GM10248 (cell line): Measurements from ENCODE around the gene ADM.
"Not testable (repeated sequence)": the region's sequence is repeated elsewhere in the genome, so short reads cannot be mapped to it uniquely, and the experiment has no call there.

ENCODE experiments used
- CTCF ChIA-PET: fragments of 300-600 bp; sonication (Branson Sonifier 250); formaldehyde crosslinking; extraction: SDS; loops from one replicate; lab custom pipeline; 2021; ENCODE audit warnings: antibody characterized with exemption; lab: Yijun Ruan, JAX
- POLR2A ChIA-PET: fragments of 350-650 bp; sonication (Branson Sonifier 250); formaldehyde crosslinking; extraction: SDS; loops from one replicate; lab custom pipeline; 2020; ENCODE audit warnings: antibody characterized with exemption; lab: Yijun Ruan, JAX
- DNase-seq: peaks from one replicate; pipeline ENCODE4 v3.0.0; 2012; ENCODE audit errors: extremely low spot score
- TF ChIP-seq, protein P1 (sequence below): IDR thresholded peaks from 2 replicates; pipeline ENCODE4 v1.5.1; 2012; ENCODE audit warnings: mild to moderate bottlenecking, low read depth; ENCODE audit errors: extremely low read depth, missing control alignments, control extremely low read depth

The ADM gene

GRCh38 chr11:10304495-10305261, at the start of gene ADM:
Gene ADM, plus strand, starts transcription at chr11:10305073. Its CDS starts 628 bp downstream, at chr11:10305701.
- ChIA-PET CTCF (interaction anchor here (1.0 to 9.6 kb wide), 17 partner anchors 8 to 704 kb away, joined by 3 to 86 read pairs (median 5); no protein-coding TSS in a partner anchor), POLR2A (interaction anchor here (0.6 to 1.8 kb wide), 4 partner anchors 8 to 1095 kb away, joined by 3 to 7 read pairs (median 4); no protein-coding TSS in a partner anchor)
- TF ChIP-seq, protein P1, sequence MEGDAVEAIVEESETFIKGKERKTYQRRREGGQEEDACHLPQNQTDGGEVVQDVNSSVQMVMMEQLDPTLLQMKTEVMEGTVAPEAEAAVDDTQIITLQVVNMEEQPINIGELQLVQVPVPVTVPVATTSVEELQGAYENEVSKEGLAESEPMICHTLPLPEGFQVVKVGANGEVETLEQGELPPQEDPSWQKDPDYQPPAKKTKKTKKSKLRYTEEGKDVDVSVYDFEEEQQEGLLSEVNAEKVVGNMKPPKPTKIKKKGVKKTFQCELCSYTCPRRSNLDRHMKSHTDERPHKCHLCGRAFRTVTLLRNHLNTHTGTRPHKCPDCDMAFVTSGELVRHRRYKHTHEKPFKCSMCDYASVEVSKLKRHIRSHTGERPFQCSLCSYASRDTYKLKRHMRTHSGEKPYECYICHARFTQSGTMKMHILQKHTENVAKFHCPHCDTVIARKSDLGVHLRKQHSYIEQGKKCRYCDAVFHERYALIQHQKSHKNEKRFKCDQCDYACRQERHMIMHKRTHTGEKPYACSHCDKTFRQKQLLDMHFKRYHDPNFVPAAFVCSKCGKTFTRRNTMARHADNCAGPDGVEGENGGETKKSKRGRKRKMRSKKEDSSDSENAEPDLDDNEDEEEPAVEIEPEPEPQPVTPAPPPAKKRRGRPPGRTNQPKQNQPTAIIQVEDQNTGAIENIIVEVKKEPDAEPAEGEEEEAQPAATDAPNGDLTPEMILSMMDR, result peak; percentile 56
- peak; percentile 71 for DNase-seq

DNA sequence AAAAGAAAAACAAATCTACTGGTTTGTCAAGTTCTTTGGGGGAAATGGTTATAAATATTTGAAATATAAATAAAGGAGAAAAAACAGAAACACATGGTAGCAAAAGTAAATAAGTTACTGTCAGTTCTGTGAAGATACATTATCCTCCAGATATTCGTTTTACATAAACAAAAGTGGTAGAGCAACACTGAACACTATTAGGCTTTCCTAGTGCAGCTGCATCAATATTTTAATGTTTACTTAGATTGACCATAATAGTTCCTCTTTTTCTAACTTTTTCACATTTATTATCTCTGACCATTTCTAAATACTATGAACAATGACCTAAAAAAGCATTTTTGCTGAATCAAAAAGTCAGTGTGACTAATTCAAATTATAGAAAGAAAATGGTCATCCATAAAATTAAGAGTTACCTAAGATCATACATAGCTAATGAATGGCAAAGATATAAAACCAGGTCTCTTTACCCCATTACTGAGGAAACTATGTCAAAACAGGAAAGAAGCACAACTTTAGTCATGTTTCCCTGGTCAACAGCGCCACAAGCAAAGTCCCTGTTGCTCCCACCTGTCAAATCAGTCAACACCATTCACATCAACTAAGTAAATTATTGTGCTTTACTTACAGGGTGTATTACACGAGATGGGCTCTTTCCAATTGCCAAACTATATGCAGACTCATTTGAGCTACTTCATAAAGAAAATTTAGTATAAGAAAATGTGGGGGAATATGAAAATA, 49.3 kb upstream of the ADM start:
- TF ChIP-seq, protein P1, result no peak
- ChIA-PET CTCF (interaction anchor here (0.9 to 1.5 kb wide), 6 partner anchors 11 to 68 kb away, joined by 3 to 5 read pairs (median 3); no protein-coding TSS in a partner anchor), POLR2A (no interaction called here)
- no peak for DNase-seq

- TF ChIP-seq, protein P1, result no peak
- no peak for DNase-seq
- ChIA-PET POLR2A (no interaction called here), CTCF (interaction anchor here (0.8 to 1.6 kb wide), 5 partner anchors 9 to 51 kb away, joined by 3 to 4 read pairs (median 3); no protein-coding TSS in a partner anchor)
These were observed 47.4 kb upstream of the ADM start for GRCh38 chr11:10257478-10257877.

DNA sequence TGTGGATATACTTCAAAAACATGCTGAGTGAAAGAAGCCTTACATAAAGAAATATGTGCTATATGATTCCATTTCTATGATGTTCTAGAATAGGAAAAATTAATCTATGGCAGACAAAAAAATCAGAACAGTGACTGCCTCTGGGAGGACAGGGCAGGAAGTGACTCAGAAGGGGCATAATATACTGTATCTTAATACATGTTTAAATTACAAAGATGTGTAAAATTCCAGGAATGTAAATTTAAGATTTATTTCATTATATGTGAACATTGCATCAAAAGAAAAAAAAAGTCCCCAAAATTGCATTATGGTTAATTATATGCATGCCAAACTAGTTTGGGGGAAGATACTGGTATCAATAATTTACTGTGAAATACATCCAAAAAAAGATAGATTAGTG, 43.1 kb upstream of the ADM start:
- DNase-seq, result no peak
- CTCF ChIA-PET, result no interaction called here
- POLR2A ChIA-PET, result no interaction called here
- TF ChIP-seq, protein P1, result no peak

DNA sequence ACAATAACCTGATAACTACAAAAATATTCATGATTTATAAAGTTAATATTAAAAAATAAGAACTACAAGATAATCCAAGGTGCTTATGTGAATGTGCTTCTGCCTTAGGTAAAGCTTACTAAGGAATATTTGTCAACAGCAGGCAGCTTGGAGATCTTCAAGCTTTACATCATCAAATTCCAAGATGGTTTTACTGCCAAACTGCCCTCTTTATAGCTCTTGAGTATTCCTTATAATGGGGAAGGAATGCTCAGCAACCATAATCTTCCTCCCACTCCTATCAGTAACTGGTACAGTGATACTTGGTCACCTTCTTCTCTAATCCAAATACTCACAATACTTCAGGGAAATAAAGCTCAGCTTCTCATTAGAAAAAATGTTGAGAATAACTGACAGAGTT, 40.9 kb upstream of the ADM start:
- ChIA-PET CTCF (interaction anchor here (1.2 kb wide), 1 partner anchor 17 kb away, joined by 3 read pairs; no protein-coding TSS in a partner anchor), POLR2A (no interaction called here)
- TF ChIP-seq, protein P1, result no peak
- no peak for DNase-seq

DNA sequence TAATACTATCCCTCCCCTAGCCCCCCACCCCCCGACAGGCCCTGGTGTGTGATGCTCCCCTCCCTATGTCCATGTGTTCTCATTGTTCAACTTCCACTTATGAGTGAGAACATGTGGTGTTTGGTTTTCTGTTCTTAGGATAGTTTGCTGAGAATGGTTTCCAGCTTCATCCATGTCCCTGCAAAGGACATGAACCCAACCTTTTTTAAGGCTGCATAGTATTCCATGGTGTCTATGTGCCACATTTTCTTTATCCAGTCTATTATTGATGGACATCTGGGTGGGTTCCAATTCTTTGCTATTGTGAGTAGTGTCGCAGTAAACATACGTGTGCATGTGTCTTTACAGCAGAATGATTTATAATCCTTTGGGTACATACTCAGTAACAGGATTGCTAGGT, 40.2 kb upstream of the ADM start:
- POLR2A ChIA-PET, DNase-seq: not testable (repeated sequence)
- CTCF ChIA-PET, result interaction anchor here (1.2 kb wide), 1 partner anchor 16 kb away, joined by 3 read pairs; no protein-coding TSS in a partner anchor
